GM06990 (cell line): Measurements from ENCODE around the gene TSEN34.
"Not testable (repeated sequence)": the region's sequence is repeated elsewhere in the genome, so short reads cannot be mapped to it uniquely, and the experiment has no call there.

ENCODE experiments used
- DNase-seq: peaks from one replicate; pipeline ENCODE4 v3.0.0-alpha.2; 2011; ENCODE audit not compliant: insufficient read length; ENCODE audit errors: extremely low read depth
- H3K27me3 ChIP-seq: replicated peaks from 2 replicates; pipeline ENCODE4 v1.6.0; 2011; ENCODE audit warnings: low read length; ENCODE audit not compliant: control insufficient read depth, insufficient read depth
- H3K36me3 ChIP-seq: 2 replicates; pipeline ENCODE4 v1.5.1; 2011; ENCODE audit warnings: low read length; ENCODE audit not compliant: control insufficient read depth, insufficient read depth
- H3K4me3 ChIP-seq: replicated peaks from 2 replicates; pipeline ENCODE4 v1.5.1; 2011; ENCODE audit warnings: low read depth, mild to moderate bottlenecking, control low read depth, low read length
- TF ChIP-seq, protein P1 (sequence below): IDR thresholded peaks from 2 replicates; pipeline ENCODE4 v1.5.1; 2011; ENCODE audit warnings: low read length, control low read depth, mild to moderate bottlenecking, inconsistent platforms; ENCODE audit not compliant: insufficient read depth, poor library complexity, severe bottlenecking

Gene TSEN34

DNA sequence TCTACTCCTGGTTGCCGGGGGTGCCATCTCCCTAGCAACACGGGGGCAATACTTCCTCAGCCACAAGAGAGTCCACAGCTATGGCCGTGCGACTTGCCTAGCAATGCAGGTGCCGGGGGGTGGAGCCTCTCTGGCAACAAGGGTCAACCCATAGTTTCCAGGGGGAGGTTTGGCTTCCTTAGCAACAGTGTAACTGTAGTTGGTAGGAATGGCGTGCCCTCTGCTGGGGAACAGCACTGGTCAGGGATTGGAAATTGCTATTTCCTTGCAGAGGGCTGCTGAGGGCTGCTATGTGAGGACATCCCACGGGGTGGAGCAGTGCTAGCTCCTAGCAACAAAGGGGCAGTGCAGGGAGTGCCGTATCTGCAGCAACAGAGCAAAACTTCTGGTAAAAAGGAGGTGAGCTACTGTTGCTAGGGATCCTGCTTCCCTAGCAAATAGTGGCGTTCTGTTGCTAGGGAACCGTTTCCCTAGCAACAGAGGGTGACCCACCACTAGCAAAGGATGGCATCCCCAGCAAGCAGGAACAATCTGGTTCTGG, 11.1 kb upstream of the TSEN34 start:
- peaks cover 3% of the 10 kb centered on the region for H3K36me3 ChIP-seq
- no peak overlapping the region for H3K4me3 ChIP-seq
- no peaks in the 10 kb centered on the region for H3K27me3 ChIP-seq
- no peak for DNase-seq
- TF ChIP-seq, protein P1, sequence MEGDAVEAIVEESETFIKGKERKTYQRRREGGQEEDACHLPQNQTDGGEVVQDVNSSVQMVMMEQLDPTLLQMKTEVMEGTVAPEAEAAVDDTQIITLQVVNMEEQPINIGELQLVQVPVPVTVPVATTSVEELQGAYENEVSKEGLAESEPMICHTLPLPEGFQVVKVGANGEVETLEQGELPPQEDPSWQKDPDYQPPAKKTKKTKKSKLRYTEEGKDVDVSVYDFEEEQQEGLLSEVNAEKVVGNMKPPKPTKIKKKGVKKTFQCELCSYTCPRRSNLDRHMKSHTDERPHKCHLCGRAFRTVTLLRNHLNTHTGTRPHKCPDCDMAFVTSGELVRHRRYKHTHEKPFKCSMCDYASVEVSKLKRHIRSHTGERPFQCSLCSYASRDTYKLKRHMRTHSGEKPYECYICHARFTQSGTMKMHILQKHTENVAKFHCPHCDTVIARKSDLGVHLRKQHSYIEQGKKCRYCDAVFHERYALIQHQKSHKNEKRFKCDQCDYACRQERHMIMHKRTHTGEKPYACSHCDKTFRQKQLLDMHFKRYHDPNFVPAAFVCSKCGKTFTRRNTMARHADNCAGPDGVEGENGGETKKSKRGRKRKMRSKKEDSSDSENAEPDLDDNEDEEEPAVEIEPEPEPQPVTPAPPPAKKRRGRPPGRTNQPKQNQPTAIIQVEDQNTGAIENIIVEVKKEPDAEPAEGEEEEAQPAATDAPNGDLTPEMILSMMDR: no peak

GRCh38 chr19:54180691-54181091, 10.4 kb upstream of the TSEN34 start:
- TF ChIP-seq, protein P1: no peak
- no peaks in the 10 kb centered on the region for H3K27me3 ChIP-seq
- H3K36me3 ChIP-seq: peaks cover 3% of the 10 kb centered on the region
- DNase-seq: no peak
- no peak overlapping the region for H3K4me3 ChIP-seq

DNA sequence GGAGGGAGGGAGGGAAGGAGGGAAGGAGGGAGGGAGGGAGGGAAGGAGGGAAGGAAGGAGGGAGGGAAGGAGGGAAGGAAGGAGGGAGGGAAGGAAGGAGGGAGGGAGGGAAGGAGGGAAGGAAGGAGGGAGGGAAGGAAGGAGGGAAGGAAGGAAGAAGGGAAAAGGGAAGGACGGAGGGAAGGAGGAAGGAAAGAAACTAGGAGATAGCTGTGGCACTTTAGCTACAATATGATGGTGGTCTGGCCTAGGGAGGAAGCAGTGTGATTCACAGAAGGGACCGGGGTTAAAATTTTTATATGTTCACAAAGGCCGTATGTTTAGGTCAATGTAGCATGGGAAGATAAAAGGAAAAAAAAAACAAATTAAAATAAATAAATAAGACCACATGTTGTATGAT, 9.2 kb upstream of the TSEN34 start:
- H3K36me3 ChIP-seq, H3K27me3 ChIP-seq, H3K4me3 ChIP-seq, DNase-seq: not testable (repeated sequence)

DNA sequence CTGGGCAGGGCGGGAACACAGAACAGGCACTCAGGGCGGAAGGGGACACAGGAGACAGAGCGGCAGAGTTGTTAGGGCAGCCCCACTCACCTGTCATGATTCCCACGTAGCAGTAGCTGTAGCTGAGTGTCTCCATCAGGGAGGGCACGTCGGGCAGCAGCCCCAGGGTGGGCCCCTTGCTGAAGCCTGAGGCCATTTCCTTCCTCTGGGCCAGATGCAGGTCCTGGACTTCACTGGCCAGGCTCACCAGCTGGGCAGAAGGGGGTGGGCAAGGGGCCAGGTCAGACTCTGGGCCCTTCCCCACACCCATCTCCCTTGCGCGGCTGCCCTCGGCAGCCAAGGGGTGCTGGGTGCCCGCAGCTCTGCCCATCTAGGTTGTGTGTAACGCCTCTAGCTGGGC, 7.7 kb upstream of the TSEN34 start:
- no peak overlapping the region for H3K4me3 ChIP-seq
- TF ChIP-seq, protein P1: no peak
- peaks cover 4% of the 10 kb centered on the region for H3K36me3 ChIP-seq
- H3K27me3 ChIP-seq: no peaks in the 10 kb centered on the region
- DNase-seq: no peak

DNA sequence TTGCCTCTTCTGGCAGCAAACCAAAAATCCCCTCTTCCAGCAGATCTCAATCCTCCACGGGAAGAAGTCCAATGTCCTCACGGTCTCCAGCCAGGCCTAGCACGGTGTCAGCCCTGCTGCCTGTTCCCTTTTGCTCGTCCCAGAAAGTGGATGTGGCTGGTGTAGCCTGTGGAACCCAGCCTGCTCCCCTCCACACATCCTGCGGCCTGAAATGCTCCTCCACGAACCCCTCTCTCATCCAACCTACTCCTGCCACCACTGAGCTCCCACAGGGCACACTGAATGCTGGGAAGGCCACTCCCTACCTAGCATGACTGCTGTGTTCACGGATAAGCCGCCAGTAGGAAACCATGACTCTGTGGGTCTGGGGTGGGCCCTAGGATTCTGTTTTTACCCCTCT, 4.8 kb upstream of the TSEN34 start:
- TF ChIP-seq, protein P1: no peak
- no peak for DNase-seq
- Histone ChIP-seq H3K4me3 (no peak overlapping the region), H3K36me3 (peaks cover 3% of the 10 kb centered on the region), H3K27me3 (no peaks in the 10 kb centered on the region)

- Histone ChIP-seq H3K27me3 (no peaks in the 10 kb centered on the region), H3K36me3 (peaks cover 3% of the 10 kb centered on the region), H3K4me3 (no peak overlapping the region)
- no peak for DNase-seq
- TF ChIP-seq, protein P1: no peak
These were observed 4.2 kb upstream of the TSEN34 start for GRCh38 chr19:54186934-54187381.
